ENCODE results near the gene SOHLH1.

Gene SOHLH1

DNA sequence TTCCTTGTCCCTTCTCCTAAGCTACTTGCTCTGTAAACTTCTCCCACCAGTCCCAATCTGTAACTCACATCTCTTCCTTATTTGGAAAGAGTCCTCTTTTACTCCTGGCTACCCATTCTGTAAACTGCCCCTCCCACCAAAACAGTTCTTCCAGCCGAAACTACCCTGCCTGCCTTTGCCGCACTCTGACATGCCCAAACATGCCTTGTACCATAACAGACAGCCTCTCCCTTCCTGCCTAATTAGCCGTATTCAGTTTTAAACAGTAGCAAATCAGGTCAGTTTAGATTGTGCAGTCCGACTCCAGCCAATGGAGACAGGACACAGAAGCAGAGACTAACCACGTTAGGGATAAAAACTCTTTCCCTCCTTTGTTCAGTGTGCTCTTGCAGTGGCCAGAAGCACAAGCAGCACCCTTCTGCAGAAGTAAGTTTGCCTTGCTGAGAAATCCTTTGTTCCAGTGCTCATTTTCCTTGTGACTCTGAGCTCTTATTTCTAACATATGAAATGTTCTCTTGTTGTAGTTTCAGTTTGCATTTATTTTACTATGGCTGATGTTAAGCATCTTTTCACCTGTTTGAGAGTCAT lies 54.6 kb downstream of the SOHLH1 start:
- Mint-ChIP-seq H3K27ac (no peak overlapping the region), H3K9me3 (peaks cover 28% of the 10 kb centered on the region), H3K27me3 (peaks cover 9% of the 10 kb centered on the region), H3K4me3 (no peak overlapping the region), H3K36me3 (peaks cover 6% of the 10 kb centered on the region), H3K4me1 (no peaks in the 10 kb centered on the region)

Data from activated naive CD4-positive, alpha-beta T cell treated with anti-CD3 and anti-CD28 coated beads, Interleukin-2, amount 50 U/mL, for 24 hours (primary cell).